Panc1 (cell line): ENCODE measurements around the gene PCDHA11.
A peak's percentile ranks its signal among the peaks of the same experiment; 100 is the strongest.
"Not testable (repeated sequence)": the region's sequence is repeated elsewhere in the genome, so short reads cannot be mapped to it uniquely, and the experiment has no call there.

Experiments used
- SIN3A ChIP-seq: IDR thresholded peaks from 2 replicates; pipeline ENCODE4 v1.6.1; 2012; ENCODE audit warnings: low read depth, mild to moderate bottlenecking, low read length, moderate library complexity, borderline replicate concordance; ENCODE audit not compliant: insufficient read depth
- TCF7L2 ChIP-seq: IDR thresholded peaks from 2 replicates; pipeline ENCODE4 v1.6.1; 2011; ENCODE audit warnings: mild to moderate bottlenecking, low read depth, low read length, inconsistent platforms
- TF ChIP-seq, protein P1 (sequence below): fragments of 450-650 bp; IDR thresholded peaks from 2 replicates; pipeline ENCODE4 v1.5.1; 2017; ENCODE audit warnings: mild to moderate bottlenecking
- TF ChIP-seq, protein P2 (sequence below), 2 experiments: IDR thresholded peaks; 2 replicates each; pipeline ENCODE4 v1.6.1; 2011 to 2012; ENCODE audit warnings: low read depth in 2 of 2, control low read depth in 1 of 2, low read length in 1 of 2, mild to moderate bottlenecking in 1 of 2, moderate library complexity in 1 of 2; ENCODE audit not compliant: insufficient read depth in 1 of 2

DNA sequence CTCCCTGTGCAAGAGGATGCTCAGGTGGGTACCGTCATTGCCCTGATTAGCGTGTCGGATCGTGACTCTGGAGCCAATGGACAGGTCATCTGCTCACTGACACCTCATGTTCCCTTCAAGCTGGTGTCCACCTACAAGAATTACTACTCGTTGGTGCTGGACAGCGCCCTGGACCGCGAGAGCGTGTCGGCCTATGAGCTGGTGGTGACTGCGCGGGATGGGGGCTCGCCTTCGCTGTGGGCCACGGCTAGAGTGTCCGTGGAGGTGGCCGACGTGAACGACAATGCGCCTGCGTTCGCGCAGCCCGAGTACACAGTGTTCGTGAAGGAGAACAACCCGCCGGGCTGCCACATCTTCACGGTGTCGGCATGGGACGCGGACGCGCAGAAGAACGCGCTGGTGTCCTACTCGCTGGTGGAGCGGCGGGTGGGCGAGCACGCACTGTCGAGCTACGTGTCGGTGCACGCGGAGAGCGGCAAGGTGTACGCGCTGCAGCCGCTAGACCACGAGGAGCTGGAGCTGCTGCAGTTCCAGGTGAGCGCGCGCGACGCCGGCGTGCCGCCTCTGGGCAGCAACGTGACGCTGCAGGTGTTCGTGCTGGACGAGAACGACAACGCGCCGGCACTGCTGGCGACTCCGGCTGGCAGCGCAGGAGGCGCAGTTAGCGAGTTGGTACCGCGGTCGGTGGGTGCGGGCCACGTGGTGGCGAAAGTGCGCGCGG lies 7.9 kb downstream of the PCDHA11 start:
- TF ChIP-seq, protein P1, sequence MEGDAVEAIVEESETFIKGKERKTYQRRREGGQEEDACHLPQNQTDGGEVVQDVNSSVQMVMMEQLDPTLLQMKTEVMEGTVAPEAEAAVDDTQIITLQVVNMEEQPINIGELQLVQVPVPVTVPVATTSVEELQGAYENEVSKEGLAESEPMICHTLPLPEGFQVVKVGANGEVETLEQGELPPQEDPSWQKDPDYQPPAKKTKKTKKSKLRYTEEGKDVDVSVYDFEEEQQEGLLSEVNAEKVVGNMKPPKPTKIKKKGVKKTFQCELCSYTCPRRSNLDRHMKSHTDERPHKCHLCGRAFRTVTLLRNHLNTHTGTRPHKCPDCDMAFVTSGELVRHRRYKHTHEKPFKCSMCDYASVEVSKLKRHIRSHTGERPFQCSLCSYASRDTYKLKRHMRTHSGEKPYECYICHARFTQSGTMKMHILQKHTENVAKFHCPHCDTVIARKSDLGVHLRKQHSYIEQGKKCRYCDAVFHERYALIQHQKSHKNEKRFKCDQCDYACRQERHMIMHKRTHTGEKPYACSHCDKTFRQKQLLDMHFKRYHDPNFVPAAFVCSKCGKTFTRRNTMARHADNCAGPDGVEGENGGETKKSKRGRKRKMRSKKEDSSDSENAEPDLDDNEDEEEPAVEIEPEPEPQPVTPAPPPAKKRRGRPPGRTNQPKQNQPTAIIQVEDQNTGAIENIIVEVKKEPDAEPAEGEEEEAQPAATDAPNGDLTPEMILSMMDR = not testable (repeated sequence)
- TF ChIP-seq SIN3A, TCF7L2: not testable (repeated sequence)
- TF ChIP-seq, protein P2, sequence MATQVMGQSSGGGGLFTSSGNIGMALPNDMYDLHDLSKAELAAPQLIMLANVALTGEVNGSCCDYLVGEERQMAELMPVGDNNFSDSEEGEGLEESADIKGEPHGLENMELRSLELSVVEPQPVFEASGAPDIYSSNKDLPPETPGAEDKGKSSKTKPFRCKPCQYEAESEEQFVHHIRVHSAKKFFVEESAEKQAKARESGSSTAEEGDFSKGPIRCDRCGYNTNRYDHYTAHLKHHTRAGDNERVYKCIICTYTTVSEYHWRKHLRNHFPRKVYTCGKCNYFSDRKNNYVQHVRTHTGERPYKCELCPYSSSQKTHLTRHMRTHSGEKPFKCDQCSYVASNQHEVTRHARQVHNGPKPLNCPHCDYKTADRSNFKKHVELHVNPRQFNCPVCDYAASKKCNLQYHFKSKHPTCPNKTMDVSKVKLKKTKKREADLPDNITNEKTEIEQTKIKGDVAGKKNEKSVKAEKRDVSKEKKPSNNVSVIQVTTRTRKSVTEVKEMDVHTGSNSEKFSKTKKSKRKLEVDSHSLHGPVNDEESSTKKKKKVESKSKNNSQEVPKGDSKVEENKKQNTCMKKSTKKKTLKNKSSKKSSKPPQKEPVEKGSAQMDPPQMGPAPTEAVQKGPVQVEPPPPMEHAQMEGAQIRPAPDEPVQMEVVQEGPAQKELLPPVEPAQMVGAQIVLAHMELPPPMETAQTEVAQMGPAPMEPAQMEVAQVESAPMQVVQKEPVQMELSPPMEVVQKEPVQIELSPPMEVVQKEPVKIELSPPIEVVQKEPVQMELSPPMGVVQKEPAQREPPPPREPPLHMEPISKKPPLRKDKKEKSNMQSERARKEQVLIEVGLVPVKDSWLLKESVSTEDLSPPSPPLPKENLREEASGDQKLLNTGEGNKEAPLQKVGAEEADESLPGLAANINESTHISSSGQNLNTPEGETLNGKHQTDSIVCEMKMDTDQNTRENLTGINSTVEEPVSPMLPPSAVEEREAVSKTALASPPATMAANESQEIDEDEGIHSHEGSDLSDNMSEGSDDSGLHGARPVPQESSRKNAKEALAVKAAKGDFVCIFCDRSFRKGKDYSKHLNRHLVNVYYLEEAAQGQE (IDR thresholded peaks at IDR 0.05; ENCODE audit: insufficient read depth in 1 of 2, low read depth in 2 of 2, low read length in 1 of 2) = peak in 1 of 2 experiments; percentile 40; a peak in 1 of 4 replicates
